H1 (cell line): ENCODE data around the gene GRIA4. TPM values are rescaled to one million over a fixed set of nuclear protein-coding genes. Genes with fewer than 3 reads are reported as not detected.

ENCODE experiments used
- CTCF ChIA-PET: fragments of 300-600 bp; sonication (Branson Sonifier 250); formaldehyde crosslinking; loops from one replicate; lab custom pipeline; 2021; ENCODE audit not compliant: partially characterized antibody; lab: Charles Lee
- POLR2A ChIA-PET: fragments of 300-600 bp; sonication (Branson Sonifier 250); formaldehyde crosslinking; loops from one replicate; lab custom pipeline; 2021; ENCODE audit warnings: inconsistent platforms; ENCODE audit not compliant: partially characterized antibody; lab: Charles Lee
- DNase-seq, 2 experiments: peaks; one replicate each; pipeline versions ENCODE4 v3.0.0 to v3.0.0-alpha.2; 2010 to 2022; ENCODE audit warnings: low spot score in 2 of 2, low read depth in 1 of 2, mixed read lengths in 1 of 2
- FAIRE-seq: peaks from 2 replicates; lab custom pipeline; 2011; peaks lifted over from hg19 to GRCh38; lab: Jason Lieb, UNC
- H2AFZ ChIP-seq: 2 replicates; pipeline ENCODE4 v1.8.1; 2012; ENCODE audit warnings: low read length, inconsistent platforms
- H2AK5ac ChIP-seq: 2 replicates; pipeline ENCODE4 v1.6.1; 2013; ENCODE audit warnings: low read depth, low read length
- H2BK120ac ChIP-seq: replicated peaks from 2 replicates; pipeline ENCODE3; 2013; ENCODE audit warnings: low read depth, low read length, inconsistent platforms
- H2BK12ac ChIP-seq: 2 replicates; pipeline ENCODE4 v1.6.1; 2013; ENCODE audit warnings: low read depth, low read length
- H2BK15ac ChIP-seq: 2 replicates; pipeline ENCODE4 v1.6.1; 2013; ENCODE audit warnings: low read length
- H2BK20ac ChIP-seq: 2 replicates; pipeline ENCODE4 v1.6.1; 2013; ENCODE audit warnings: low read length
- H2BK5ac ChIP-seq: 2 replicates; pipeline ENCODE4 v1.6.1; 2013; ENCODE audit warnings: low read depth, low read length
- H3K14ac ChIP-seq: 2 replicates; pipeline ENCODE4 v1.6.1; 2013; ENCODE audit warnings: inconsistent platforms; ENCODE audit not compliant: insufficient read length
- H3K18ac ChIP-seq: 2 replicates; pipeline ENCODE4 v1.6.1; 2013; ENCODE audit warnings: low read length; ENCODE audit errors: extremely low read depth
- H3K23ac ChIP-seq: 2 replicates; pipeline ENCODE4 v1.6.1; 2013; ENCODE audit warnings: inconsistent platforms; ENCODE audit not compliant: insufficient read length
- H3K23me2 ChIP-seq: 2 replicates; pipeline ENCODE4 v1.6.1; 2013; ENCODE audit warnings: low read depth, low read length
- H3K27ac ChIP-seq: 2 replicates; pipeline ENCODE4 v1.6.1; 2011; ENCODE audit warnings: low read depth, low read length, inconsistent platforms
- H3K27me3 ChIP-seq, 4 experiments: replicated peaks in 1 of 4; 1 replicate in 1 of 4; 2 replicates in 3 of 4; pipeline versions ENCODE4 v1.6.1 to v1.8.1; 2011 to 2013; ENCODE audit warnings: low read length in 3 of 4, mild to moderate bottlenecking in 3 of 4, inconsistent platforms in 2 of 4, mixed read lengths in 2 of 4, moderate library complexity in 1 of 4; ENCODE audit not compliant: control insufficient read depth in 3 of 4, insufficient read depth in 3 of 4; ENCODE audit errors: extremely low read depth in 1 of 4
- H3K36me3 ChIP-seq, 4 experiments: 2 replicates each; pipeline versions ENCODE4 v1.6.1 to v1.8.1; 2011 to 2013; ENCODE audit warnings: mild to moderate bottlenecking in 4 of 4, low read length in 3 of 4, moderate library complexity in 2 of 4, control low read depth in 1 of 4, inconsistent platforms in 1 of 4; ENCODE audit not compliant: insufficient read depth in 4 of 4, control insufficient read depth in 2 of 4
- H3K4ac ChIP-seq: replicated peaks from 2 replicates; pipeline ENCODE3; 2013; ENCODE audit warnings: low read length, low read depth, mixed read lengths, inconsistent platforms; ENCODE audit not compliant: insufficient read length
- H3K4me1 ChIP-seq, 4 experiments: replicated peaks in 1 of 4; 1 replicate in 1 of 4; 2 replicates in 3 of 4; pipeline versions ENCODE4 v1.6.1 to v1.8.1; 2011 to 2013; ENCODE audit warnings: low read length in 3 of 4, inconsistent platforms in 2 of 4, mixed read lengths in 1 of 4; ENCODE audit not compliant: insufficient read depth in 4 of 4, control insufficient read depth in 3 of 4
- H3K4me2 ChIP-seq, 2 experiments: 2 replicates each; pipeline versions ENCODE4 v1.6.1 to v1.8.1; 2011 to 2013; ENCODE audit warnings: low read depth in 2 of 2, low read length in 2 of 2, control low read depth in 1 of 2, inconsistent platforms in 1 of 2, mild to moderate bottlenecking in 1 of 2; ENCODE audit not compliant: insufficient read depth in 1 of 2
- H3K4me3 ChIP-seq, 4 experiments: fragments of 200-600, 300-600 bp in 1 of 4; sonication (generic), shearing (Covaris generic), sonication (Bioruptor Twin) in 1 of 4; 2 replicates each; pipeline versions ENCODE4 v1.5.1 to v1.8.1; 2011 to 2016; ENCODE audit warnings: low read length in 4 of 4, low read depth in 3 of 4, control low read depth in 2 of 4, inconsistent platforms in 2 of 4, mild to moderate bottlenecking in 2 of 4, mixed read lengths in 1 of 4, moderate library complexity in 1 of 4; ENCODE audit not compliant: insufficient read depth in 2 of 4; ENCODE audit errors: extremely low read depth in 1 of 4
- H3K56ac ChIP-seq: replicated peaks from 2 replicates; pipeline ENCODE3; 2013; ENCODE audit warnings: low read depth, mild to moderate bottlenecking, mixed read lengths, low read length, inconsistent platforms; ENCODE audit not compliant: insufficient read length
- H3K79me1 ChIP-seq: 2 replicates; pipeline ENCODE4 v1.6.1; 2013; ENCODE audit warnings: low read depth, low read length, control low read depth
- H3K79me2 ChIP-seq, 2 experiments: 2 replicates each; pipeline versions ENCODE4 v1.6.1 to v1.8.1; 2012 to 2013; ENCODE audit warnings: low read length in 2 of 2, mild to moderate bottlenecking in 2 of 2, inconsistent platforms in 1 of 2; ENCODE audit not compliant: insufficient read depth in 2 of 2, control insufficient read depth in 1 of 2
- H3K9ac ChIP-seq, 4 experiments: replicated peaks in 1 of 4; 1 replicate in 1 of 4; 2 replicates in 3 of 4; pipeline versions ENCODE4 v1.6.1 to v1.8.1; 2011 to 2013; ENCODE audit warnings: low read depth in 3 of 4, low read length in 3 of 4, control low read depth in 2 of 4, mild to moderate bottlenecking in 2 of 4, moderate library complexity in 2 of 4, inconsistent platforms in 1 of 4; ENCODE audit errors: extremely low read depth in 1 of 4
- H3K9me3 ChIP-seq, 2 experiments: 2 replicates each; pipeline versions ENCODE4 v1.6.1 to v1.8.1; 2012 to 2013; ENCODE audit warnings: mild to moderate bottlenecking in 2 of 2, moderate library complexity in 2 of 2, control low read depth in 1 of 2, inconsistent platforms in 1 of 2, low read depth in 1 of 2, low read length in 1 of 2, mixed read lengths in 1 of 2; ENCODE audit not compliant: insufficient read depth in 2 of 2
- H4K20me1 ChIP-seq, 2 experiments: replicated peaks in 1 of 2; 2 replicates each; pipeline versions ENCODE3 to v1.8.1; 2011 to 2013; ENCODE audit warnings: inconsistent platforms in 2 of 2, low read length in 2 of 2, mild to moderate bottlenecking in 1 of 2; ENCODE audit not compliant: insufficient read depth in 2 of 2, control insufficient read depth in 1 of 2
- H4K5ac ChIP-seq: 2 replicates; pipeline ENCODE4 v1.6.1; 2013; ENCODE audit warnings: low read length, low read depth, mixed read lengths, inconsistent platforms; ENCODE audit not compliant: insufficient read length
- H4K8ac ChIP-seq: 2 replicates; pipeline ENCODE4 v1.8.0; 2013; ENCODE audit warnings: mild to moderate bottlenecking, moderate library complexity, low read length, inconsistent platforms; ENCODE audit not compliant: insufficient read depth; ENCODE audit errors: extremely low read depth
- H4K91ac ChIP-seq: replicated peaks from 2 replicates; pipeline ENCODE3; 2013; ENCODE audit warnings: low read length, mixed read lengths, inconsistent platforms; ENCODE audit not compliant: insufficient read length
- BACH1 ChIP-seq: IDR thresholded peaks from 2 replicates; pipeline ENCODE4 v1.6.1; 2012; ENCODE audit warnings: low read length, improper control_type of control experiment
- JUND ChIP-seq: IDR thresholded peaks from 2 replicates; pipeline ENCODE4 v1.6.1; 2011; ENCODE audit warnings: mild to moderate bottlenecking, improper control_type of control experiment, low read length
- MAX ChIP-seq: IDR thresholded peaks from 2 replicates; pipeline ENCODE4 v1.6.1; 2012; ENCODE audit warnings: inconsistent platforms
- RXRA ChIP-seq: IDR thresholded peaks from 2 replicates; pipeline ENCODE4 v1.6.1; 2011; ENCODE audit warnings: low read depth, mild to moderate bottlenecking, low read length, moderate library complexity; ENCODE audit not compliant: insufficient read depth
- SAP30 ChIP-seq: fragments of 300-600 bp; sonication (generic); IDR thresholded peaks from 2 replicates; pipeline ENCODE4 v1.7.1; 2012; ENCODE audit warnings: low read length, moderate library complexity, mild to moderate bottlenecking, inconsistent platforms; ENCODE audit not compliant: insufficient read depth, insufficient replicate concordance
- SUZ12 ChIP-seq: fragments of 200-600 bp; sonication (generic); IDR thresholded peaks from 2 replicates; pipeline ENCODE4 v1.6.1; 2012; ENCODE audit warnings: mild to moderate bottlenecking, inconsistent platforms, low read length, moderate library complexity, mixed read lengths
- polyA plus RNA-seq, 7 experiments: library from polyadenylated mRNA; depleted of rRNA in 3 of 7; stranded (reverse) in 5 of 7; unstranded in 2 of 7; fragments of >200 nt in 5 of 7; fragments of 200-250 nt in 2 of 7; gene quantifications; 1 replicate in 5 of 7; 2 replicates in 1 of 7; 4 replicates in 1 of 7; pipeline versions ENCODE4 v1.2.1 to v1.2.3, GENCODE V29; 2011 to 2013; ENCODE audit warnings: missing spikeins in 2 of 7, mixed read lengths in 2 of 7
- total RNA-seq: library from RNA; stranded (reverse); fragmentation: NEBNext Ultra II Directional; extraction: Animal tissue kit (Norgen Biotek cat#: 25700); gene quantifications from 2 replicates; pipeline ENCODE4 v1.2.1, GENCODE V29; 2021

GRIA4 gene
- total and polyA plus RNA-seq, 2 of the 8 experiments (the other 6 are each of a cell fraction or from before 2014, with no cell fraction given): 12.5 to 21.8 TPM

GRCh38 chr11:105619556-105619955 is 9.7 kb downstream of the GRIA4 start:
- H3K79me1 ChIP-seq: no peaks in the 10 kb centered on the region
- H2BK15ac ChIP-seq: no peak overlapping the region
- no peaks in the 10 kb centered on the region for H4K20me1 ChIP-seq
- no peak overlapping the region for H4K91ac ChIP-seq
- FAIRE-seq: no peak
- H3K23me2 ChIP-seq: no peaks in the 10 kb centered on the region; the same call in 1 of the 2 replicates
- no peaks in the 10 kb centered on the region for H3K9me3 ChIP-seq
- H3K27me3 ChIP-seq: no peaks in the 10 kb centered on the region
- H2BK12ac ChIP-seq: no peak overlapping the region
- H4K5ac ChIP-seq: no peak overlapping the region
- H3K4me1 ChIP-seq: no peaks in the 10 kb centered on the region
- H3K56ac ChIP-seq: no peak overlapping the region
- no peak overlapping the region for H3K4me2 ChIP-seq
- no peak overlapping the region for H3K4ac ChIP-seq
- H3K14ac ChIP-seq: no peak overlapping the region
- H3K9ac ChIP-seq: no peak overlapping the region
- POLR2A ChIA-PET: interaction anchor here (1.1 kb wide), 1 partner anchor 12 kb away, joined by 3 read pairs; no protein-coding TSS in a partner anchor
- peaks cover 0 to 8% of the 10 kb centered on the region in 2 experiments; a peak in 2 of 4 replicates for H3K79me2 ChIP-seq
- H3K27ac ChIP-seq: no peak overlapping the region
- no peaks in the 10 kb centered on the region; a peak in 1 of 8 replicates for H3K36me3 ChIP-seq
- no peak overlapping the region for H3K23ac ChIP-seq
- H2AFZ ChIP-seq: no peak overlapping the region
- H2BK5ac ChIP-seq: no peak overlapping the region
- no peak overlapping the region for H3K4me3 ChIP-seq
- H2BK20ac ChIP-seq: no peak overlapping the region
- H2AK5ac ChIP-seq: no peak overlapping the region
- H3K18ac ChIP-seq: no peak overlapping the region
- CTCF ChIA-PET: interaction anchor here (0.5 to 1.2 kb wide), 3 partner anchors 10 to 1972 kb away, joined by 3 to 6 read pairs (median 3); no protein-coding TSS in a partner anchor
- H2BK120ac ChIP-seq: no peak overlapping the region
- no peak for DNase-seq
- H4K8ac ChIP-seq: no peak overlapping the region
- TF ChIP-seq BACH1 (no peak), SAP30 (no peak), JUND (no peak), RXRA (no peak), MAX (no peak), SUZ12 (no peak)
